Ishikawa (cell line): Measurements from ENCODE around the gene ACMSD.

Source experiments
- CREB1 ChIP-seq: IDR thresholded peaks from 2 replicates; pipeline ENCODE4 v1.6.1; 2012; ENCODE audit warnings: low read depth
- EGR1 ChIP-seq: IDR thresholded peaks from 2 replicates; pipeline ENCODE4 v1.6.1; 2012
- EP300 ChIP-seq: IDR thresholded peaks from 2 replicates; pipeline ENCODE4 v1.6.1; 2012; ENCODE audit warnings: borderline replicate concordance
- TAF1 ChIP-seq: IDR thresholded peaks from 2 replicates; pipeline ENCODE4 v1.6.1; 2012; ENCODE audit warnings: low read depth, mild to moderate bottlenecking
- TCF12 ChIP-seq: IDR thresholded peaks from 2 replicates; pipeline ENCODE4 v1.6.1; 2012; ENCODE audit warnings: low read depth

DNA sequence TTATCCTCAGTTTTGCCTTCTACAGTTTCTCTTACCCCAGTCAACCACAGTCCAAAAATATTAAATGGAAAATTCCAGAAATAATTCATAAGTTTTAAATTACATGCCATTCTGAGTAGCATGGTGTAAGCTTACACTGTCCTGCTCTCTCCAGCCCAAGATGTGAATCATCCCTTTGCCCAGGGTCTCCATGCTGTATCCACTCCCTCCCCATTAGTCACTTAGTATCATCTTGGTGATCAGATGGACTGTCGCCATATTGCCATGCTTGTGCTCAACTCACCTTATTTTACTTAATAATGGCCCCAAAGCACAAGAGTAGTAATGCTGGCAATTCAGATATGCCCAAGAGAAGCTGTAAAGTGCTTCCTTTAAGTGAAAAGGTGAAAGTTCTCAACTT is 61.7 kb downstream of the ACMSD start:
- TF ChIP-seq TAF1 (no peak), EGR1 (no peak), TCF12 (no peak), CREB1 (no peak), EP300 (no peak)
